Keratinocyte (primary cell): ENCODE measurements around the gene TTI1. TPM values are rescaled to one million over a fixed set of nuclear protein-coding genes. Genes with fewer than 3 reads are reported as not detected.

ENCODE experiments used
- DNase-seq: peaks from one replicate; pipeline ENCODE4 v3.0.0-alpha.2; 2011; ENCODE audit warnings: low read depth, missing footprints, low spot score
- FAIRE-seq: peaks from 2 replicates; lab custom pipeline; 2011; peaks lifted over from hg19 to GRCh38; lab: Jason Lieb, UNC
- H2AFZ ChIP-seq: 2 replicates; pipeline ENCODE4 v1.6.0; 2012; ENCODE audit warnings: low read length, control low read depth, inconsistent platforms; ENCODE audit not compliant: control insufficient read depth
- H3K27ac ChIP-seq: 2 replicates; pipeline ENCODE4 v1.5.1; 2011; ENCODE audit warnings: low read length; ENCODE audit not compliant: control insufficient read depth, insufficient read depth
- H3K27me3 ChIP-seq: 3 replicates; pipeline ENCODE4 v1.6.0; 2011; ENCODE audit warnings: low read length; ENCODE audit not compliant: control insufficient read depth, insufficient read depth; ENCODE audit errors: extremely low read depth
- H3K36me3 ChIP-seq, 2 experiments: 2 replicates in 1 of 2; 3 replicates in 1 of 2; pipeline ENCODE4 v1.5.1; 2011; ENCODE audit warnings: low read length in 2 of 2, mild to moderate bottlenecking in 1 of 2; ENCODE audit not compliant: control insufficient read depth in 2 of 2, insufficient read depth in 2 of 2; ENCODE audit errors: extremely low read depth in 1 of 2
- H3K4me1 ChIP-seq: 3 replicates; pipeline ENCODE4 v1.5.1; 2011; ENCODE audit warnings: low read length; ENCODE audit not compliant: control insufficient read depth, insufficient read depth; ENCODE audit errors: extremely low read depth
- H3K4me2 ChIP-seq: 3 replicates; pipeline ENCODE4 v1.6.0; 2011; ENCODE audit warnings: low read depth, low read length; ENCODE audit not compliant: control insufficient read depth, insufficient read depth; ENCODE audit errors: extremely low read depth
- H3K4me3 ChIP-seq, 3 experiments: fragments of 200-600 bp in 1 of 3; sonication (generic) in 1 of 3; 2 replicates in 2 of 3; 3 replicates in 1 of 3; pipeline ENCODE4 v1.5.1; 2011 to 2016; ENCODE audit warnings: low read length in 3 of 3, mild to moderate bottlenecking in 3 of 3, control low read depth in 2 of 3, inconsistent platforms in 1 of 3, low read depth in 1 of 3, mixed read lengths in 1 of 3, mixed run types in 1 of 3, moderate library complexity in 1 of 3; ENCODE audit not compliant: control insufficient read depth in 2 of 3, insufficient read depth in 2 of 3; ENCODE audit errors: extremely low read depth in 1 of 3
- H3K79me2 ChIP-seq: 2 replicates; pipeline ENCODE4 v1.6.0; 2012; ENCODE audit warnings: low read length; ENCODE audit not compliant: control insufficient read depth, insufficient read depth
- H3K9ac ChIP-seq: 3 replicates; pipeline ENCODE4 v1.6.0; 2011; ENCODE audit warnings: low read length; ENCODE audit not compliant: control insufficient read depth, insufficient read depth; ENCODE audit errors: extremely low read depth
- H3K9me1 ChIP-seq: 3 replicates; pipeline ENCODE4 v1.6.0; 2011; ENCODE audit warnings: low read length; ENCODE audit not compliant: control insufficient read depth, insufficient read depth; ENCODE audit errors: extremely low read depth
- H3K9me3 ChIP-seq: 2 replicates; pipeline ENCODE4 v1.5.1; 2012; ENCODE audit warnings: low read depth, low read length; ENCODE audit not compliant: control insufficient read depth
- H4K20me1 ChIP-seq: 3 replicates; pipeline ENCODE4 v1.6.0; 2011; ENCODE audit warnings: low read length; ENCODE audit not compliant: control insufficient read depth, insufficient read depth; ENCODE audit errors: extremely low read depth
- CTCF ChIP-seq, 3 experiments: IDR thresholded peaks in 1 of 3; conservative IDR thresholded peaks in 1 of 3; optimal IDR thresholded peaks in 1 of 3; 2 replicates in 2 of 3; 3 replicates in 1 of 3; pipeline versions ENCODE3 to v1.5.1; 2011; ENCODE audit warnings: low read length in 3 of 3, mild to moderate bottlenecking in 3 of 3, moderate library complexity in 2 of 3, control low read depth in 1 of 3, inconsistent platforms in 1 of 3; ENCODE audit not compliant: insufficient read depth in 2 of 3; ENCODE audit errors: extremely low read depth in 1 of 3
- EZH2 ChIP-seq: IDR thresholded peaks from one replicate; pipeline ENCODE4 v1.6.1; 2012; ENCODE audit warnings: inconsistent platforms, mild to moderate bottlenecking, low read length, moderate library complexity
- dilution Hi-C: fragments of 300-500 bp; cut with MboI; formaldehyde crosslinking; loops from one replicate; pipeline ENCODE4 v1.7.0; 2020; ENCODE audit warnings: low sequenced_read_pairs; ENCODE audit not compliant: extremely low pct_ligation_motif_present
- polyA plus RNA-seq, 5 experiments: library from polyadenylated mRNA; depleted of rRNA in 3 of 5; stranded (reverse) in 3 of 5; stranded (forward) in 1 of 5; unstranded in 1 of 5; fragments of >200 nt; gene quantifications; 1 replicate in 1 of 5; 2 replicates in 3 of 5; 3 replicates in 1 of 5; pipeline versions ENCODE4 v1.2.1 to v1.2.3, GENCODE V29; 2011 to 2012; ENCODE audit warnings: missing spikeins in 2 of 5, low read depth in 1 of 5, low replicate concordance in 1 of 5

Gene TTI1
- polyA plus RNA-seq, 1 donor (not counting 4 experiments of a cell fraction or from before 2014, with no cell fraction given): 13.5 TPM

- Histone ChIP-seq H3K9ac (no peak overlapping the region), H3K27me3 (no peaks in the 10 kb centered on the region), H3K9me1 (peaks cover 3% of the 10 kb centered on the region), H2AFZ (no peak overlapping the region), H3K27ac (peak overlapping the region; percentile 28), H3K4me2 (no peak overlapping the region), H3K79me2 (no peaks in the 10 kb centered on the region), H3K4me1 (peaks cover 29% of the 10 kb centered on the region), H3K9me3 (no peaks in the 10 kb centered on the region), H3K4me3 (no peak overlapping the region), H4K20me1 (no peaks in the 10 kb centered on the region), H3K36me3 (peaks cover 1 to 21% of the 10 kb centered on the region in 2 experiments)
- dilution Hi-C loops: no loop called here
- DNase-seq (no peak), FAIRE-seq (no peak)
- TF ChIP-seq EZH2 (no peak), CTCF (optimal IDR thresholded peaks at IDR 0.05 in 1 of 3, IDR thresholded peaks at IDR 0.05 in 1 of 3, conservative IDR thresholded peaks at IDR 0.05 in 1 of 3; ENCODE audit: extremely low read depth in 1 of 3, insufficient read depth in 2 of 3, low read length in 3 of 3) (no peak)
Measured at GRCh38 chr20:37989601-37990295, 43.5 kb downstream of the TTI1 start.

GRCh38 chr20:37988306-37988954 lies 44.8 kb downstream of the TTI1 start:
- no peak for TF ChIP-seq CTCF (optimal IDR thresholded peaks at IDR 0.05 in 1 of 3, IDR thresholded peaks at IDR 0.05 in 1 of 3, conservative IDR thresholded peaks at IDR 0.05 in 1 of 3; ENCODE audit: extremely low read depth in 1 of 3, insufficient read depth in 2 of 3, low read length in 3 of 3)
- TF ChIP-seq EZH2: no peak
- H3K9ac ChIP-seq: no peak overlapping the region
- no peak overlapping the region for H3K27ac ChIP-seq
- dilution Hi-C loops: no loop called here
- no peak overlapping the region for H3K4me3 ChIP-seq
- H3K4me1 ChIP-seq: peaks cover 26% of the 10 kb centered on the region
- H4K20me1 ChIP-seq: no peaks in the 10 kb centered on the region
- H2AFZ ChIP-seq: no peak overlapping the region
- H3K27me3 ChIP-seq: no peaks in the 10 kb centered on the region
- H3K79me2 ChIP-seq: no peaks in the 10 kb centered on the region
- no peaks in the 10 kb centered on the region for H3K9me3 ChIP-seq
- no peaks in the 10 kb centered on the region for H3K9me1 ChIP-seq
- H3K36me3 ChIP-seq: peaks cover 1 to 11% of the 10 kb centered on the region in 2 experiments
- FAIRE-seq: no peak
- no peak overlapping the region for H3K4me2 ChIP-seq
- no peak for DNase-seq
